CD4-positive, alpha-beta memory T cell (primary cell): Measurements from ENCODE around the gene SLC25A18. TPM values are rescaled to one million over a fixed set of nuclear protein-coding genes. Genes with fewer than 3 reads are reported as not detected.

Experiments used
- CTCF ChIA-PET: fragments of 350-600 bp; sonication (Branson Sonifier 250); formaldehyde crosslinking; loops from one replicate; lab custom pipeline; 2021; ENCODE audit warnings: inconsistent platforms; ENCODE audit not compliant: partially characterized antibody; lab: Charles Lee
- POLR2A ChIA-PET: fragments of 350-600 bp; sonication (Branson Sonifier 250); formaldehyde crosslinking; loops from one replicate; lab custom pipeline; 2021; ENCODE audit not compliant: partially characterized antibody; lab: Charles Lee
- DNase-seq, 5 donors: peaks; one replicate each; pipeline versions ENCODE4 v3.0.0 to v3.0.0-alpha.2; 2020 to 2022; ENCODE audit warnings: mixed read lengths in 1 of 5
- H3K27ac ChIP-seq: one replicate; pipeline ENCODE4 v1.7.0; 2013; ENCODE audit warnings: low read depth, low read length
- H3K27me3 ChIP-seq: 2 replicates; pipeline ENCODE4 v1.7.0; 2013; ENCODE audit warnings: mild to moderate bottlenecking, low read length, moderate library complexity; ENCODE audit not compliant: insufficient read depth
- H3K36me3 ChIP-seq: 2 replicates; pipeline ENCODE4 v1.7.0; 2013; ENCODE audit warnings: mild to moderate bottlenecking, low read length, moderate library complexity; ENCODE audit not compliant: insufficient read depth
- H3K4me1 ChIP-seq: 2 replicates; pipeline ENCODE4 v1.7.0; 2013; ENCODE audit warnings: mild to moderate bottlenecking, low read length, moderate library complexity; ENCODE audit not compliant: insufficient read depth
- H3K4me3 ChIP-seq, 2 donors: one replicate each; pipeline ENCODE4 v1.7.0; 2013; ENCODE audit warnings: low read length in 2 of 2, mild to moderate bottlenecking in 1 of 2
- H3K9me3 ChIP-seq, 2 donors: one replicate each; pipeline ENCODE4 v1.7.0; 2013; ENCODE audit warnings: low read length in 2 of 2, control low read depth in 1 of 2; ENCODE audit not compliant: control insufficient read depth in 1 of 2
- H3K27ac Mint-ChIP-seq, 7 donors: one replicate each; pipeline ENCODE4 v1.8.0; 2020 to 2021; ENCODE audit warnings: mixed read lengths in 7 of 7, mild to moderate bottlenecking in 6 of 7, inconsistent platforms in 3 of 7, moderate library complexity in 3 of 7
- H3K27me3 Mint-ChIP-seq, 2 donors: one replicate each; pipeline ENCODE4 v1.8.0; 2020 to 2021; ENCODE audit warnings: mixed read lengths in 2 of 2
- H3K36me3 Mint-ChIP-seq, 2 donors: one replicate each; pipeline ENCODE4 v1.8.0; 2020 to 2021; ENCODE audit warnings: mixed read lengths in 2 of 2, inconsistent platforms in 1 of 2, mild to moderate bottlenecking in 1 of 2
- H3K4me1 Mint-ChIP-seq, 4 donors: one replicate each; pipeline ENCODE4 v1.8.0; 2020 to 2021; ENCODE audit warnings: mixed read lengths in 4 of 4, mild to moderate bottlenecking in 1 of 4
- H3K4me3 Mint-ChIP-seq, 8 donors: one replicate each; pipeline ENCODE4 v1.8.0; 2020 to 2021; ENCODE audit warnings: mixed read lengths in 8 of 8, mild to moderate bottlenecking in 7 of 8, moderate library complexity in 6 of 8, inconsistent platforms in 3 of 8
- H3K9me3 Mint-ChIP-seq, 8 donors: one replicate each; pipeline ENCODE4 v1.8.0; 2020 to 2021; ENCODE audit warnings: mixed read lengths in 8 of 8, mild to moderate bottlenecking in 5 of 8, inconsistent platforms in 3 of 8, moderate library complexity in 1 of 8
- intact Hi-C: fragments of 100-400 bp; cut with micrococcal nuclease; formaldehyde crosslinking; loops from one replicate; pipeline ENCODE4 v1.15.1; 2023
- polyA plus RNA-seq, 2 donors: library from polyadenylated mRNA; unstranded; fragments of 300-500 nt; fragmentation: Illumina TruSeq; gene quantifications; one replicate each; pipeline ENCODE4 v1.2.3, GENCODE V29; 2021
- total RNA-seq, 2 experiments: library from RNA; stranded (reverse); gene quantifications; one replicate each; pipeline ENCODE4 v1.2.3, GENCODE V29; 2021

SLC25A18 gene
- total and polyA plus RNA-seq, 4 experiments from 2014 or later = 0.10 TPM; not detected in 3

- peak overlapping the region; percentile 98 for H3K27ac ChIP-seq
- peak overlapping the region; percentile 71 to 87 for H3K4me3 ChIP-seq
- CTCF ChIA-PET = no interaction called here
- Mint-ChIP-seq H3K27ac (peak overlapping the region; percentile 94 to 99 (median 98)), H3K4me3 (peak overlapping the region; percentile 89 to 93 (median 92)), H3K27me3 (no peaks in the 10 kb centered on the region), H3K4me1 (peaks cover 14 to 40% (median 22%) of the 10 kb centered on the region in 4 donors), H3K36me3 (peaks cover 0 to 18% of the 10 kb centered on the region in 2 donors), H3K9me3 (no peaks in the 10 kb centered on the region)
- DNase-seq = no peak
- no peaks in the 10 kb centered on the region for H3K36me3 ChIP-seq
- POLR2A ChIA-PET = interaction anchor here (1.4 kb wide), 1 partner anchor 10 kb away, joined by 6 read pairs; no protein-coding TSS in a partner anchor
- H3K9me3 ChIP-seq = no peaks in the 10 kb centered on the region
- intact Hi-C loops = loop anchor here (1.0 to 5.0 kb wide), 4 partner anchors 9 to 553 kb away; partner anchors contain the start of genes ATP6V1E1, IL17RA and PEX26
- no peaks in the 10 kb centered on the region for H3K27me3 ChIP-seq
- peaks cover 23% of the 10 kb centered on the region for H3K4me1 ChIP-seq
Measured at GRCh38 chr22:17637490-17638181, 74.3 kb downstream of the SLC25A18 start.

GRCh38 chr22:17638182-17638431 is 74.8 kb downstream of the SLC25A18 start:
- DNase-seq = no peak
- peak overlapping the region; percentile 98 for H3K27ac ChIP-seq
- peaks cover 4 to 22% of the 10 kb centered on the region in 2 donors for H3K36me3 Mint-ChIP-seq
- no peaks in the 10 kb centered on the region for H3K27me3 Mint-ChIP-seq
- ChIA-PET CTCF (no interaction called here), POLR2A (interaction anchor here (1.4 to 1.7 kb wide), 3 partner anchors 9 to 17 kb away, joined by 5 to 13 read pairs (median 6); partner anchors contain the start of gene ATP6V1E1)
- H3K27ac Mint-ChIP-seq = peak overlapping the region; percentile 94 to 99 (median 98)
- peak overlapping the region; percentile 89 to 93 (median 92) for H3K4me3 Mint-ChIP-seq
- no peaks in the 10 kb centered on the region for H3K36me3 ChIP-seq
- H3K27me3 ChIP-seq = no peaks in the 10 kb centered on the region
- no peaks in the 10 kb centered on the region for H3K9me3 Mint-ChIP-seq
- peaks cover 17 to 45% (median 23%) of the 10 kb centered on the region in 4 donors for H3K4me1 Mint-ChIP-seq
- no peaks in the 10 kb centered on the region for H3K9me3 ChIP-seq
- H3K4me3 ChIP-seq = peak overlapping the region; percentile 71 to 87
- intact Hi-C loops = loop anchor here (1.0 to 5.0 kb wide), 4 partner anchors 10 to 554 kb away; partner anchors contain the start of genes ATP6V1E1, IL17RA and PEX26
- peaks cover 23% of the 10 kb centered on the region for H3K4me1 ChIP-seq

GRCh38 chr22:17638432-17639246 is 75.3 kb downstream of the SLC25A18 start, which contains the start of gene BCL2L13:
BCL2L13 (plus strand) TSS chr22:17638757; CDS start chr22:17655712, 16,955 bp downstream.
- H3K27ac Mint-ChIP-seq = peak within 1 kb of the TSS; percentile 94 to 99 (median 98)
- Histone ChIP-seq H3K4me3 (peak within 1 kb of the TSS; percentile 71 to 87), H3K27me3 (no peaks in the 10 kb centered on the region), H3K4me1 (peaks cover 23% of the 10 kb centered on the region), H3K9me3 (no peaks in the 10 kb centered on the region), H3K36me3 (no peaks in the 10 kb centered on the region), H3K27ac (peak within 1 kb of the TSS; percentile 98)
- H3K27me3 Mint-ChIP-seq = no peaks in the 10 kb centered on the region
- peaks cover 4 to 22% of the 10 kb centered on the region in 2 donors for H3K36me3 Mint-ChIP-seq
- no peaks in the 10 kb centered on the region for H3K9me3 Mint-ChIP-seq
- peak; percentile 86 to 91 (median 89) for DNase-seq
- peaks cover 17 to 45% (median 23%) of the 10 kb centered on the region in 4 donors for H3K4me1 Mint-ChIP-seq
- CTCF ChIA-PET = interaction anchor here (1.2 kb wide), 1 partner anchor 467 kb away, joined by 4 read pairs; no protein-coding TSS in a partner anchor
- peak within 1 kb of the TSS; percentile 89 to 93 (median 92) for H3K4me3 Mint-ChIP-seq
- POLR2A ChIA-PET = interaction anchor here (0.7 to 1.7 kb wide), 8 partner anchors 9 to 439 kb away, joined by 3 to 13 read pairs (median 5); partner anchors contain the start of genes ADA2, ATP6V1E1 and PEX26
- intact Hi-C loops = loop anchor here (1.0 to 5.0 kb wide), 4 partner anchors 10 to 554 kb away; partner anchors contain the start of genes ATP6V1E1, IL17RA and PEX26

GRCh38 chr22:17639247-17639741 is 76.0 kb downstream of the SLC25A18 start:
- intact Hi-C loops = loop anchor here (2.0 to 5.0 kb wide), 2 partner anchors 138 to 438 kb away; partner anchors contain the start of gene PEX26
- ChIA-PET CTCF (interaction anchor here (0.5 to 1.2 kb wide), 2 partner anchors 32 to 468 kb away, joined by 3 to 4 read pairs; no protein-coding TSS in a partner anchor), POLR2A (interaction anchor here (0.7 to 1.7 kb wide), 8 partner anchors 9 to 438 kb away, joined by 3 to 13 read pairs (median 5); partner anchors contain the start of genes ADA2, ATP6V1E1 and PEX26)
- H3K9me3 ChIP-seq = no peaks in the 10 kb centered on the region
- H3K27ac Mint-ChIP-seq = peak overlapping the region; percentile 94 to 99 (median 98)
- H3K36me3 Mint-ChIP-seq = peaks cover 4 to 22% of the 10 kb centered on the region in 2 donors
- peaks cover 17 to 45% (median 23%) of the 10 kb centered on the region in 4 donors for H3K4me1 Mint-ChIP-seq
- peak overlapping the region; percentile 89 to 93 (median 92) for H3K4me3 Mint-ChIP-seq
- no peaks in the 10 kb centered on the region for H3K36me3 ChIP-seq
- H3K9me3 Mint-ChIP-seq = no peaks in the 10 kb centered on the region
- peaks cover 23% of the 10 kb centered on the region for H3K4me1 ChIP-seq
- H3K4me3 ChIP-seq = peak overlapping the region; percentile 71 to 87
- H3K27ac ChIP-seq = peak overlapping the region; percentile 98
- no peaks in the 10 kb centered on the region for H3K27me3 ChIP-seq
- peak in 4 of 5 donors; percentile 28 to 44 (median 30) for DNase-seq
- no peaks in the 10 kb centered on the region for H3K27me3 Mint-ChIP-seq

Other genes starting within 250 kb of the SLC25A18 start
- gene CECR2, start 194.0 kb upstream of the SLC25A18 start, total RNA-seq = not detected
- gene CECR2, start 194.0 kb upstream of the SLC25A18 start, polyA plus RNA-seq = not detected
- 10 to 100 TPM; 88.0 to 88.7 TPM for gene ATP6V1E1, start 65.3 kb downstream of the SLC25A18 start, total RNA-seq
- 100 to 1,000 TPM; 124 to 130 TPM for gene ATP6V1E1, start 65.3 kb downstream of the SLC25A18 start, polyA plus RNA-seq
- gene BCL2L13, start 75.3 kb downstream of the SLC25A18 start, total RNA-seq = 10 to 100 TPM; 28.3 to 32.6 TPM
- gene BCL2L13, start 75.3 kb downstream of the SLC25A18 start, polyA plus RNA-seq = 10 to 100 TPM; 33.1 to 39.2 TPM
- gene BID, start 211.0 kb downstream of the SLC25A18 start, total RNA-seq = 10 to 100 TPM; 22.0 to 23.1 TPM
- 100 to 1,000 TPM in 1 of 2 donors, 10 to 100 TPM in 1; 72.3 to 104 TPM for gene BID, start 211.0 kb downstream of the SLC25A18 start, polyA plus RNA-seq